ENCODE data around the gene ARHGAP26.

Gene ARHGAP26

DNA sequence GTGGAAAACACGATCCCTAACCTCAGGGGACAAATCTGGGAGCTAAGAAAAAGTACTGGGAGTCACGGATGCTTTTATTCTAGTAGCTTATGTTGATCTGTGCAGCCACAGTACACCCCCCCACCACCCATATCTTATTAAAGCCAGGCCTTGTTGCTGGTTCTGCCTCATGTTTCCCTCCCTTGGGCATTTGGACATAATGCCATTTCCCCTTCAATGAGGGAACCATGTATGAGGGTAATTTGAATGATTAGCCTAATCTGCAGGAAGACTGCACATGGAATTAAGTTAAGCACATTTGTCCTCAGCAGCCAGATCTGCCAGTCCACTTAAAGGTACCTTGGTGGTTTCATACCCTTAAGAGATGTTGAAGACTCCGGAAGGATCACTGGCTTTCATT lies 102.0 kb downstream of the ARHGAP26 start:
- DNase-seq (ENCODE audit: low read depth in 2 of 2), result no peak

GRCh38 chr5:142872795-142873194 lies 102.6 kb downstream of the ARHGAP26 start:
- no peak for DNase-seq (ENCODE audit: low read depth in 2 of 2)

- no peak for DNase-seq (ENCODE audit: low read depth in 2 of 2)
Observed at GRCh38 chr5:142873831-142874230, 103.7 kb downstream of the ARHGAP26 start.

DNA sequence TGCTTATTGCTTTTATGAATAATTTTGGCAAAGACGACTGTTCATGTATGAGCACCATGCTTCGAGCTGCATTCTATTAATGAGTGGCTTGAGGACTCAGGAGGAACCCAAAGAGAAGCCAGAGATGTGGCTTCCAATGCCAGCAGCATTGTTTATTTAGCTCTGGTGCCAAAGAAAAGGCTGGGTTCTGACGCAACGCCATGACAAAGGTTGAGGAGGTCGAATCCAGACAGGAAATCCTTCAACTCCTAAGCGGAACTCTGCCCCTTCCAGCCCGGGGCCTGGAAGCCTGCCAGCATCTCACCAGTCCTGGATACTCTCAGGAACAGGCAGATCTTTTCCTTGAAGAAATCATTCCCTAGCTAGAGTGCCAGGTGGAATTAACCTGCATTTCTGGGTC lies 104.4 kb downstream of the ARHGAP26 start:
- DNase-seq (ENCODE audit: low read depth in 2 of 2), result no peak

- no peak for DNase-seq (ENCODE audit: low read depth in 2 of 2)
Observed at GRCh38 chr5:142875936-142876335, 105.8 kb downstream of the ARHGAP26 start.

- DNase-seq (ENCODE audit: low read depth in 2 of 2), result no peak
Observed at GRCh38 chr5:142876817-142877216, 106.6 kb downstream of the ARHGAP26 start.

DNA sequence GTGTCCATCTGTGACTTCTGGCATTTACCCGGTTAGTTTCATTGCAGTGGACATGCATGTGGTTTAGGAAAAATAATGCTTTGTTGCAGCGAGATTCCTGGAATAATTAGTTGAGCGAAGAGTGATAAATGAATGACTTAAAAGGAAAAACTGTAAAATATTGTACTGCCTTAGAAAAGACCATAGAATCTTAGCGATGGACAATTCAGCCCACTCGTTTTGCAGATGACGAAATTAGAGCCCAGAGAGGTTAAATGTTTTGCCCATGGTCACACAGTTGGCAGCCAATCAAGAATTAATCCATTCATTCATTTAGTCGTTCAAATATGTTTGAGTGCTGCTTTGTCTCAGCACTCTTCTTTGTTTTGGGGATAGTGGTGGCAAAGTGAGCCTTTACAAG lies 107.9 kb downstream of the ARHGAP26 start:
- DNase-seq (ENCODE audit: low read depth in 2 of 2), result no peak

DNA sequence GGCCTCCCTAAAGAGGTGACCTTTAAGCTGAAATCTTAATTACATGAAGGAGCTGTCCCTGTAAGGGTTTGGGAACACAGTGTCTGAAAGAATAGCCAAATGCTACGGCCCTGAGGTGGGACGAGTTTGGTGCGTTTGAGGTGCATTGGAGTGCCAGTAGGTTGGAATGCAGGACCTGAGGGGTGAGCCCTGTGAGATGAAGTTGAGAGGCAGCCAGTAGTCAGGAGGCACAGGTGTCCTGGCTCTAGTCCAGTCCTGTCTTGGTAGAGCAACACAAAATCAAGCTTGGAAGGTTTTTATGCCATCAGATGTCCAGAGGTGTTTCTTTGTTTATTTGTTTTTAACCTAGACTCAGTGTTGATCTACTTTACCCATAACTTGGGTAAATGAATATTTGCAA lies 108.5 kb downstream of the ARHGAP26 start:
- no peak for DNase-seq (ENCODE audit: low read depth in 2 of 2)

GRCh38 chr5:142881076-142881783 lies 111.1 kb downstream of the ARHGAP26 start:
- DNase-seq (ENCODE audit: low read depth in 2 of 2), result no peak

DNA sequence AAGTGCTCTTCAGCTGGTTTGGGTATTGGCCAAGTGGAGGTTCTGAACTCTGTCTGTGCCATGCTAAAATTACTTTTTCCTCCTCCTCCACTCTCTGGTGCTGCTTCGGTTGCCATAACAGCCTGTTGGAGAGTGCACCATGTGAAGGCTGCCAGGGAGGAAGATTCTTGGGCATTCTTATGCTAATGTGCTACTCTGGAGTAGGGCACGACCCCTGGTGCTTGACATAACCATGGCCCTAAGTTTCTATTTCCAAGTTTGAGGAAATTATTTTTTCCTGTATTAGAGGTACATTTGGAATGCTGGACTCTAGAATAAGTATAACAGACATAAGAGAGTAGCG lies 111.6 kb downstream of the ARHGAP26 start:
- DNase-seq (ENCODE audit: low read depth in 2 of 2), result no peak

- no peak for DNase-seq (ENCODE audit: low read depth in 2 of 2)
Observed at GRCh38 chr5:142883025-142883424, 112.8 kb downstream of the ARHGAP26 start.

GRCh38 chr5:142883438-142883837 lies 113.3 kb downstream of the ARHGAP26 start:
- DNase-seq (ENCODE audit: low read depth in 2 of 2), result no peak

DNA sequence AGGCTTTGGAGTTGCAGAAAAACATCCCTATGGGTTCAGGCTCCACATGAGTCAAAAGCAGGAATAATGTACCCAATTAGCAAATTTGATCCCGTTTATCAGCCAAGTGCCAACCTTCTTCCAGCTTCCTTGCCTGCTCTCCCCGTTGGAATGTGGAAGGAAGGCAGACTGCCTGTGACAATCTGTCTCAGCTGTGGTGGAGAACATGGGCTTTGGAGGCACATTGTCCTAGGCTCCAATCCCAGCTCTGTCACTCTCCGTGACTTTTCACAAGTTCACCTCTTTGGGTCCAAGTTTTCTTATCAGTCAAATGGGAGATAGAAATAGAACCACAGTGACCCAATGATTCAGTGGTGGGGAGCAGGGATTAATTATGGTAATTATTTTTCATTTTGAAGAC lies 113.9 kb downstream of the ARHGAP26 start:
- no peak for DNase-seq (ENCODE audit: low read depth in 2 of 2)

DNA sequence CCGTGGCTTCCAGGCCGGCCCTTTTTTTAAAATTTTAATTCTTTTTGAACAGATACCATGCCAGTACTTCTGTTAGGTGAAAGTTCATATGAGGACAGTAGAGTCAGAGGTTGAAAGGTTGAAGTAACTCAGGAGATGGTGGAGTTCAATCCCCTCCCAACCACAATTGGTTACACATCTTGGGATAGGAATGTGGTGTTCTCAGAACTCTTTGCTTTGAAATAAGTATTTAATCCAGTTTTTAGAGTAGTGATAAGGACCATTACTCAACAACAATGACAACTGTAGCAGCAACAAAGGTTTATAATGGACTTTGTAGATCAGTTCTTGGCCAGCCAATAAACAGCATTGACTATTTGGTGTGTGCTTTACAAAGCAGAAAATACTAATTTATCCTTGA lies 116.0 kb downstream of the ARHGAP26 start:
- DNase-seq (ENCODE audit: low read depth in 2 of 2), result no peak

DNA sequence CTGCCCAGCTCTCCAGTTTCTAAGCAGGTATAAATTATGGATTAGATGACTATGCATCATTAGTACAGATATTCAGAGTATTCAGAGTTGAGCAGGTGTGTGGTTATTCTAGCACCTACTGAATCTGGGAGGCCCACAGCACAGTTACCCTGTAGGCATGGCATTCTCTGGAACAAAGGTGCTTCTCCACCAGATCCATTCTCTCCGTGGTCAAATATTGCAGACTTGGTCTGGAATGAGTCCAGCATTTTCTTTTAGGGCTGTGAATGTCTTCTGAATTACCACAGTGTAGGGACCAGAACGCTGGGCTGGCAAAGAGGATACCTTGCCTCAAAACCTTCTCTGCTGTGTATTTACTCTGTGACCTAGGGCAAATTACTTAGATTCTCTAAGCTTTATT lies 116.8 kb downstream of the ARHGAP26 start:
- DNase-seq (ENCODE audit: low read depth in 2 of 2), result no peak

DNA sequence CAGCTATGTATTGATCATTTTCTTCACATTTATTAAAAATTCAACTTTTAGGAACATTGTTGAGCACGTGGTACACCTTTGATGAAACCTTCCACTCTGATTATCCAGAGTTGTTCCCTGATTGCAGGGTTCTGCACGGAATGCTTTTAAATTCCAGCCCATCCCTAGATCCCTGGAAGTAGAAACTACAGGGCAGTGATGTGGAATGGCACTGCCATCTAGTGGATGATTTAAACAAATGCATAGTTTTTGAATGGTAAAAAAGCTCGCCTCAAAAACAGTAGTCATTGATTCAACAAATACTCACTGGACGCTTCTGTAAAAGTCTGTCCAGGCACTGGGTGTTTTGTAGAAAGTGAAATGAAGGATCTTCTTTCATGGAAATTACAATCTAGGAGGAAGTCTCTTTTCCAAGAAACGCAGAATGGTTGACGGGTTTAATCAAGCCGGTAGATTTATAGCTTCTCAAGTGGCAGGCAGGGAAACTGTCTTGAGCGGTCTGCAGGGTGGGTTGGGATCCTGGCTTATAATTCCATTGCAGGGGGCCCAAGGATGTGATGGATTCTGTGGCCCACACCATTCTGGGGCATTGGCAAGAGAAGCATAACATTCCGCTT lies 118.4 kb downstream of the ARHGAP26 start:
- no peak for DNase-seq (ENCODE audit: low read depth in 2 of 2)

- no peak for DNase-seq (ENCODE audit: low read depth in 2 of 2)
Observed at GRCh38 chr5:142892021-142892420, 121.8 kb downstream of the ARHGAP26 start.

- no peak for DNase-seq (ENCODE audit: low read depth in 2 of 2)
Observed at GRCh38 chr5:142894315-142894714, 124.1 kb downstream of the ARHGAP26 start.

GRCh38 chr5:142894749-142895148 lies 124.6 kb downstream of the ARHGAP26 start:
- DNase-seq (ENCODE audit: low read depth in 2 of 2), result no peak

- no peak for DNase-seq (ENCODE audit: low read depth in 2 of 2)
Observed at GRCh38 chr5:142896325-142897007, 126.3 kb downstream of the ARHGAP26 start.

- no peak for DNase-seq (ENCODE audit: low read depth in 2 of 2)
Observed at GRCh38 chr5:142897328-142897727, 127.2 kb downstream of the ARHGAP26 start.

- DNase-seq (ENCODE audit: low read depth in 2 of 2), result no peak
Observed at GRCh38 chr5:142900927-142901326, 130.8 kb downstream of the ARHGAP26 start.

DNA sequence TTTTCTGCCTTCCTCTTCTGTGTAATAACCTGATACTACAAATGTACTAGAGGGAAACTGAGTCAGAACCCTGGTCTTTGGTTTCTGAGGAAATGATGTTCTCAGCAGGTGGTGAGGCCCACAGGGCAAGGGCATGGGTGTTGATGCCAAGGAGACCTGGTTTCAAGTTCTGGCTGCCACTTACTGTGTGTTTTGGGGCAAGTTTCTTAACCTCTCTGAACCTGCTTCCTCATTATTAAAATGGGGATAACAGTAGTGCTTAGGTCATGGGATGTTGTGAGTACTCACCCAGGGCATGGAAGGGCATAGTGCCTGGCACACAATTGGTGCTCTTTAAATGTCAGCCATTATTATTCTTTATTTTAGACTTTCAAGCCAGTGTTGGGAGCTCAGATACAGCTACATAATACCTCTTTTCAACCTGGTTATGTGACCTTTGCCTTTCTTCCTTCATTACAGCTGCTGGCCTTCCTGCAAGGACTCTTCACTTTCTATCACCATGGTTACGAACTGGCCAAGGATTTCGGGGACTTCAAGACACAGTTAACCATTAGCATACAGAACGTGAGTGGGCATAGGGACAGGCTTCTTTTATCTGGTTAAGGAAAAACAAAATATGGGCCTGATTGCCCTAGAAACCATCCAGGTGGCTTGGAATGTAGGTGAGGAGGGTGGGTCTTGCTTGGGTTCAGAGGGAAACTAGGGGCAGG lies 131.5 kb downstream of the ARHGAP26 start:
- DNase-seq (ENCODE audit: low read depth in 2 of 2), result no peak

Measured in activated CD4-positive, alpha-beta T cell treated with anti-CD3 and anti-CD28 coated beads for 24 hours (primary cell).